Prostate gland (tissue), 2 donors: Measurements from ENCODE around the gene MAGI2. TPM values are rescaled to one million over a fixed set of nuclear protein-coding genes. Genes with fewer than 3 reads are reported as not detected.
"Not testable (repeated sequence)": the region's sequence is repeated elsewhere in the genome, so short reads cannot be mapped to it uniquely, and the experiment has no call there.

Experiments used
- DNase-seq: peaks from one replicate; pipeline ENCODE4 v3.0.0-alpha.2; 2019; ENCODE audit warnings: low spot score
- H3K27ac ChIP-seq, 2 donors: fragments of 200-600 bp; sonication (generic); 2 replicates each; pipeline ENCODE4 v1.5.1; 2017 to 2019
- H3K27me3 ChIP-seq: fragments of 200-600 bp; sonication (generic); replicated peaks from 2 replicates; pipeline ENCODE4 v1.5.1; 2019; ENCODE audit not compliant: insufficient read depth
- H3K36me3 ChIP-seq, 2 donors: fragments of 200-600 bp; sonication (generic); 1 replicate in 1 of 2; 2 replicates in 1 of 2; pipeline versions ENCODE4 v1.5.1 to v1.8.1; 2017 to 2019
- H3K4me1 ChIP-seq: fragments of 200-600 bp; sonication (generic); replicated peaks from 2 replicates; pipeline ENCODE4 v1.5.1; 2019
- H3K4me3 ChIP-seq, 2 donors: fragments of 200-600 bp; sonication (generic); 2 replicates each; pipeline ENCODE4 v1.5.1; 2017 to 2019
- H3K9me3 ChIP-seq: fragments of 200-600 bp; sonication (generic); 2 replicates; pipeline ENCODE4 v1.5.1; 2017
- POLR2A ChIP-seq: fragments of 450-650 bp; IDR thresholded peaks from one replicate; pipeline ENCODE4 v1.6.1; 2016; ENCODE audit warnings: antibody characterized with exemption, mild to moderate bottlenecking
- POLR2AphosphoS5 ChIP-seq: sonication (generic); formaldehyde crosslinking; IDR thresholded peaks from one replicate; pipeline ENCODE4 v1.6.1; 2017; ENCODE audit warnings: antibody characterized with exemption
- WGBS: methylation state at CpG from one replicate; pipeline ENCODE4 v1.1.5; 2018; 5-methylcytosine and 5-hydroxymethylcytosine counted together
- intact Hi-C: fragments of 100-400 bp; cut with DNase I; formaldehyde crosslinking; loops from one replicate; pipeline ENCODE4 v1.14.2; 2022
- total RNA-seq, 2 donors: library from RNA; depleted of rRNA; stranded (reverse); fragments of >200 nt; gene quantifications; one replicate each; pipeline ENCODE4 v1.1.0, GENCODE V29; 2016
- TF ChIP-seq, protein P1 (sequence below), 4 experiments: fragments of 200-600 bp in 2 of 4; fragments of 450-650 bp in 2 of 4; sonication (generic) in 2 of 4; IDR thresholded peaks; 1 replicate in 3 of 4; 2 replicates in 1 of 4; pipeline ENCODE4 v1.5.1; 2016 to 2019; ENCODE audit warnings: antibody characterized with exemption in 4 of 4, mild to moderate bottlenecking in 2 of 4, moderate library complexity in 2 of 4

The MAGI2 gene
- total RNA-seq, 2 donors from 2014 or later = 27.1 to 31.3 TPM

DNA sequence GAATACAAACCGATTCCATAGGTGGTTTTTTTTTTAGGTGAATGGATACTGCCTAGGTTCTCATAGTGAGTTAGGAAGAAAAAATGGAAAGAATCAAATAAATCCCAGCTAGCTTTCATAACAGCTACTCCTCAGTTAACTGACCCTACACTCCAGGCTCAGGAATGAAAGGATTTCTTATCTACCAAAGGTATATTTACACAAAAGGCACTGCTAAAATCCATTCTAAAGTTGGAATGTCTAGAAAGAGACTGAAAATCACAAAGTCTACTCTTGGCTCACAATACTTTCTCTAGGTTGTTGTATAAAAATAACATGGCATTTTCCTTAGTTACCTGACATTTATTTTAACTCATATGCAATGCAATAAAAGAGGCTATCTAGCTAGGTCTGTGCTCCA lies 375.2 kb downstream of the MAGI2 start:
- intact Hi-C loops = no loop called here
- no peaks in the 10 kb centered on the region for H3K27me3 ChIP-seq

DNA sequence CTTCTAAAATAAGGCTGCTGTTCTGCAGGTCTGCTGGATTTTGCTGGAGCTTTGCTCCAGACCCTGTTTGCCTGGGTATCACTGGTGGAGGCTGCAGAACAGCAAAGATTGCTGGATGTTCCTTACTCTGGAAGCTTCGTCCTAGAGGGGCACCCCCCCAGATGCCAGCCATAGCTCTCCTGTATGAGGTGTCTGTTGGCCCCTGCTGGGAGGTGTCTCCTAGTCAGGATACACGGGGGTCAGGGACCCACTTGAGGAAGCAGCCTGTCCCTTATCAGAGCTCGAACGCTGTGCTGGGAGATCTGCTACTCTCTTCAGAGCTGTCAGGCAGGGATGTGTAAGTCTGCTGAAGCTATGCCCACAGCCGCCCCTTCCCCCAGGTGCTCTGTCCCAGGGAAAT lies 382.3 kb downstream of the MAGI2 start:
- not testable (repeated sequence) for H3K27ac ChIP-seq
- WGBS = 77% methylated on average over 5 of the region's 5 CpGs

More for the DNA sequence above, 375.2 kb downstream of the MAGI2 start:
- no peaks in the 10 kb centered on the region for H3K9me3 ChIP-seq
- WGBS = 49% methylated on average over 1 of the region's 1 CpG
- DNase-seq = no peak
- no peaks in the 10 kb centered on the region for H3K4me1 ChIP-seq
- no peaks in the 10 kb centered on the region for H3K36me3 ChIP-seq
- no peak overlapping the region for H3K4me3 ChIP-seq
- no peak for TF ChIP-seq POLR2AphosphoS5
- no peak for TF ChIP-seq POLR2A
- TF ChIP-seq, protein P1, sequence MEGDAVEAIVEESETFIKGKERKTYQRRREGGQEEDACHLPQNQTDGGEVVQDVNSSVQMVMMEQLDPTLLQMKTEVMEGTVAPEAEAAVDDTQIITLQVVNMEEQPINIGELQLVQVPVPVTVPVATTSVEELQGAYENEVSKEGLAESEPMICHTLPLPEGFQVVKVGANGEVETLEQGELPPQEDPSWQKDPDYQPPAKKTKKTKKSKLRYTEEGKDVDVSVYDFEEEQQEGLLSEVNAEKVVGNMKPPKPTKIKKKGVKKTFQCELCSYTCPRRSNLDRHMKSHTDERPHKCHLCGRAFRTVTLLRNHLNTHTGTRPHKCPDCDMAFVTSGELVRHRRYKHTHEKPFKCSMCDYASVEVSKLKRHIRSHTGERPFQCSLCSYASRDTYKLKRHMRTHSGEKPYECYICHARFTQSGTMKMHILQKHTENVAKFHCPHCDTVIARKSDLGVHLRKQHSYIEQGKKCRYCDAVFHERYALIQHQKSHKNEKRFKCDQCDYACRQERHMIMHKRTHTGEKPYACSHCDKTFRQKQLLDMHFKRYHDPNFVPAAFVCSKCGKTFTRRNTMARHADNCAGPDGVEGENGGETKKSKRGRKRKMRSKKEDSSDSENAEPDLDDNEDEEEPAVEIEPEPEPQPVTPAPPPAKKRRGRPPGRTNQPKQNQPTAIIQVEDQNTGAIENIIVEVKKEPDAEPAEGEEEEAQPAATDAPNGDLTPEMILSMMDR (IDR thresholded peaks at IDR 0.05) = no peak
- H3K27ac ChIP-seq = no peak overlapping the region

GRCh38 chr7:79064187-79064823 lies 389.2 kb downstream of the MAGI2 start:
- Histone ChIP-seq H3K4me3 (no peak overlapping the region), H3K27ac (no peak overlapping the region), H3K27me3 (no peaks in the 10 kb centered on the region), H3K36me3 (no peaks in the 10 kb centered on the region), H3K4me1 (no peaks in the 10 kb centered on the region), H3K9me3 (no peaks in the 10 kb centered on the region)
- intact Hi-C loops = no loop called here
- DNase-seq = no peak
- TF ChIP-seq, protein P1 (IDR thresholded peaks at IDR 0.05) = no peak
- TF ChIP-seq POLR2A (no peak), POLR2AphosphoS5 (no peak)
- 92% methylated on average over 3 of the region's 3 CpGs for WGBS

More for the DNA sequence above, 382.3 kb downstream of the MAGI2 start:
- H3K4me1 ChIP-seq, DNase-seq, H3K4me3 ChIP-seq, H3K27me3 ChIP-seq, H3K9me3 ChIP-seq, H3K36me3 ChIP-seq, intact Hi-C loops: not testable (repeated sequence)

DNA sequence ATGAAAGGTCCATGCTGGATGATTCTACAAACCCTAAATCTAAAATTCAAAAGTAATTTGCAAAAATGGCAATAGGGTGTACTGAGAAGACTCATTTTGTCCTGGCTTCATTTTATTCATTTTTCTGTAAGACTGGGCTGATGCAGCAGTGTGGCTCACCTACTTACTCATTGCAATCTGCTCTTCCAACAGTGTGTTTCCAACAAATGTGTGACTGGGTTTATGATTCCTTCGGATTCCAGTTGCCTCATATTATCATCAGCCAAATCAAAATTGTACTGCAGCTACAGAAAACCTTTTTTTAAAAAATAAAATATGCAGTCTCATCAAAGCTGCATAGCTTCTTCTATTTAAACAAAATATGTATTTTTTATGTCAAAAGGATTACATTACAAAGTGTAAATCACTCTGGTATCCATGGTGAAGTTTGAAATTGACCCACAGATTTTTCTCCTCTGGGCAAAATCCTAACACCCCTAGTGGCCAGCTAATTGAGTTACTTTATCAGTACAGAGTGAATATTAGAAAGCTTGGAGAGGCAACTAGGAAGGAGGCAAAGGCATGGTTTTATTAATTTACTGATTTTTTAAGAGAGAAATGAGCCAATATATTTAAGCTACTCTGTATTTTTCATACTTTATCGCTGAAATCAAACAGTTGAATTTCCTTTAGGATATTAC lies 390.3 kb downstream of the MAGI2 start:
- TF ChIP-seq POLR2AphosphoS5 = no peak
- TF ChIP-seq POLR2A = no peak
- TF ChIP-seq, protein P1 (IDR thresholded peaks at IDR 0.05) = no peak
- H3K9me3 ChIP-seq = no peaks in the 10 kb centered on the region
- no peak overlapping the region for H3K4me3 ChIP-seq
- no peak for DNase-seq
- intact Hi-C loops = no loop called here
- H3K36me3 ChIP-seq = no peaks in the 10 kb centered on the region
- H3K27me3 ChIP-seq = no peaks in the 10 kb centered on the region
- H3K27ac ChIP-seq = no peak overlapping the region
- WGBS = 66% methylated on average over 2 of the region's 2 CpGs
- H3K4me1 ChIP-seq = no peaks in the 10 kb centered on the region

GRCh38 chr7:79060498-79060897 lies 393.0 kb downstream of the MAGI2 start:
- Histone ChIP-seq H3K27ac (no peak overlapping the region), H3K4me3 (no peak overlapping the region), H3K4me1 (no peaks in the 10 kb centered on the region), H3K27me3 (no peaks in the 10 kb centered on the region), H3K36me3 (no peaks in the 10 kb centered on the region), H3K9me3 (no peaks in the 10 kb centered on the region)
- 88% methylated on average over 3 of the region's 3 CpGs for WGBS
- DNase-seq = no peak
- TF ChIP-seq POLR2A (no peak), POLR2AphosphoS5 (no peak)
- TF ChIP-seq, protein P1 (IDR thresholded peaks at IDR 0.05) = no peak
- intact Hi-C loops = no loop called here
